ENCODE data around the gene COMMD6. TPM values are rescaled to one million over a fixed set of nuclear protein-coding genes. Genes with fewer than 3 reads are reported as not detected.

COMMD6 gene
- total and polyA plus RNA-seq, 2 donors (not counting 1 experiment from before 2014, with no cell fraction given), result 89.7 to 125 TPM

DNA sequence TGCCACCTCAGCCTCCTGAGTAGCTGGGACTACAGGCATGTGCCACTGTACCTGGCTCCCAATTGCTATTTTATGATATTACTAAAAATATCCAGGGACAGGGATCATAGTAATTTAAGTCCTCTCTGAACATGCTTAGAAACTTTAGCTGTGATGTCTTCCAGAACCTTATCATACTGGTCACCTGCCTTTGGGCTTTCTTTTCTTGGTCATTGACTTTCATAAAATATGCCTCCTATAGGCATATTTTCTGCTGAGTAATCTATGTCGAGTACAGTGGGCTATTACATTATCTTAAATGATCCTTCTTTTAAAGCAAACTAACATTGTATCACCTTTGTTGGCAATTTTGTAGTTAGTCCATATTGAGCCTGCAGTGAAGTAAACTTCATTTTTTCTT, 18.2 kb upstream of the COMMD6 start:
- TF ChIP-seq, protein P1, sequence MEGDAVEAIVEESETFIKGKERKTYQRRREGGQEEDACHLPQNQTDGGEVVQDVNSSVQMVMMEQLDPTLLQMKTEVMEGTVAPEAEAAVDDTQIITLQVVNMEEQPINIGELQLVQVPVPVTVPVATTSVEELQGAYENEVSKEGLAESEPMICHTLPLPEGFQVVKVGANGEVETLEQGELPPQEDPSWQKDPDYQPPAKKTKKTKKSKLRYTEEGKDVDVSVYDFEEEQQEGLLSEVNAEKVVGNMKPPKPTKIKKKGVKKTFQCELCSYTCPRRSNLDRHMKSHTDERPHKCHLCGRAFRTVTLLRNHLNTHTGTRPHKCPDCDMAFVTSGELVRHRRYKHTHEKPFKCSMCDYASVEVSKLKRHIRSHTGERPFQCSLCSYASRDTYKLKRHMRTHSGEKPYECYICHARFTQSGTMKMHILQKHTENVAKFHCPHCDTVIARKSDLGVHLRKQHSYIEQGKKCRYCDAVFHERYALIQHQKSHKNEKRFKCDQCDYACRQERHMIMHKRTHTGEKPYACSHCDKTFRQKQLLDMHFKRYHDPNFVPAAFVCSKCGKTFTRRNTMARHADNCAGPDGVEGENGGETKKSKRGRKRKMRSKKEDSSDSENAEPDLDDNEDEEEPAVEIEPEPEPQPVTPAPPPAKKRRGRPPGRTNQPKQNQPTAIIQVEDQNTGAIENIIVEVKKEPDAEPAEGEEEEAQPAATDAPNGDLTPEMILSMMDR (conservative IDR thresholded peaks at IDR 0.05 in 1 of 2, IDR thresholded peaks at IDR 0.05 in 1 of 2; ENCODE audit: low read depth in 1 of 2, low read length in 2 of 2), result no peak
- TF ChIP-seq EZH2 (IDR thresholded peaks at IDR 0.05; ENCODE audit: low read length, missing control alignments), result no peak
- H3K36me3 ChIP-seq (ENCODE audit: control insufficient read depth, insufficient read depth, low read length), result peaks cover 4% of the 10 kb centered on the region
- no peak overlapping the region for H3K4me3 ChIP-seq (replicated peaks in 1 of 4; ENCODE audit: control extremely low read depth in 1 of 4, insufficient read depth in 1 of 4, low read depth in 3 of 4, low read length in 4 of 4)
- no peak overlapping the region for H3K4me2 ChIP-seq (ENCODE audit: extremely low read depth, insufficient read depth, low read length)
- H3K4me1 ChIP-seq (ENCODE audit: control insufficient read depth, extremely low read depth, insufficient read depth, low read length), result no peaks in the 10 kb centered on the region
- DNase-seq (ENCODE audit: low read depth in 2 of 2), result no peak
- no peaks in the 10 kb centered on the region for H4K20me1 ChIP-seq (ENCODE audit: control insufficient read depth, extremely low read depth, insufficient read depth, low read length)
- no peaks in the 10 kb centered on the region for H3K79me2 ChIP-seq (ENCODE audit: control insufficient read depth, insufficient read depth, low read length)
- no peak overlapping the region for H3K9ac ChIP-seq (ENCODE audit: insufficient read depth, low read length)
- H3K27ac ChIP-seq (ENCODE audit: insufficient read depth, low read length), result no peak overlapping the region
- H2AFZ ChIP-seq (ENCODE audit: low read length), result no peak overlapping the region
- H3K27me3 ChIP-seq (ENCODE audit: control insufficient read depth, insufficient read depth, low read length), result no peaks in the 10 kb centered on the region
- no peaks in the 10 kb centered on the region for H3K9me3 ChIP-seq (ENCODE audit: control insufficient read depth, insufficient read depth, low read depth, low read length)

DNA sequence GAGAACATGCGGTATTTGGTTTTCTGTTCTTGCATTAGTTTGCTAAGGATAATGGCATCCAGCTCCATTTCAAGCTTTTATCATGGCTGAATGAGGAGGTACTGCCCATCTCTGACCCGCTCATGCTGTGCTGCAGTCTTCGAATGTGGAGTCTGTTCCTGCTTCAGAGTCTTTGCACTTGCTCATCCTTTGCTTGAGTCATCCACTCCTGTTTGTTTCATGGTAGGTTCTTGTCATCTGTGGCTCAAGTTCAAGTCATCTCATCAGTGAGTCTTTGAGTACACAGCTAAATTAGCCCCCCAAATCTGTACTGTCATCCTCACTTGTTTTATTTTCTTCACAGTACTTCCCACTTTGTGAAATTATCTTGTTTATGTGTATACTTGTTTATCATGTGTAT, 17.3 kb upstream of the COMMD6 start:
- H3K4me1 ChIP-seq (ENCODE audit: control insufficient read depth, extremely low read depth, insufficient read depth, low read length), result no peaks in the 10 kb centered on the region
- H2AFZ ChIP-seq (ENCODE audit: low read length), result no peak overlapping the region
- no peak for DNase-seq (ENCODE audit: low read depth in 2 of 2)
- H3K9ac ChIP-seq (ENCODE audit: insufficient read depth, low read length), result no peak overlapping the region
- H3K27ac ChIP-seq (ENCODE audit: insufficient read depth, low read length), result no peak overlapping the region
- H3K27me3 ChIP-seq (ENCODE audit: control insufficient read depth, insufficient read depth, low read length), result no peaks in the 10 kb centered on the region
- H3K4me2 ChIP-seq (ENCODE audit: extremely low read depth, insufficient read depth, low read length), result no peak overlapping the region
- no peaks in the 10 kb centered on the region for H3K9me3 ChIP-seq (ENCODE audit: control insufficient read depth, insufficient read depth, low read depth, low read length)
- no peaks in the 10 kb centered on the region for H4K20me1 ChIP-seq (ENCODE audit: control insufficient read depth, extremely low read depth, insufficient read depth, low read length)
- TF ChIP-seq, protein P1 (conservative IDR thresholded peaks at IDR 0.05 in 1 of 2, IDR thresholded peaks at IDR 0.05 in 1 of 2; ENCODE audit: low read depth in 1 of 2, low read length in 2 of 2), result no peak
- TF ChIP-seq EZH2 (IDR thresholded peaks at IDR 0.05; ENCODE audit: low read length, missing control alignments), result no peak
- H3K36me3 ChIP-seq (ENCODE audit: control insufficient read depth, insufficient read depth, low read length), result peaks cover 4% of the 10 kb centered on the region
- H3K4me3 ChIP-seq (replicated peaks in 1 of 4; ENCODE audit: control extremely low read depth in 1 of 4, insufficient read depth in 1 of 4, low read depth in 3 of 4, low read length in 4 of 4), result no peak overlapping the region
- peaks cover 2% of the 10 kb centered on the region for H3K79me2 ChIP-seq (ENCODE audit: control insufficient read depth, insufficient read depth, low read length)

DNA sequence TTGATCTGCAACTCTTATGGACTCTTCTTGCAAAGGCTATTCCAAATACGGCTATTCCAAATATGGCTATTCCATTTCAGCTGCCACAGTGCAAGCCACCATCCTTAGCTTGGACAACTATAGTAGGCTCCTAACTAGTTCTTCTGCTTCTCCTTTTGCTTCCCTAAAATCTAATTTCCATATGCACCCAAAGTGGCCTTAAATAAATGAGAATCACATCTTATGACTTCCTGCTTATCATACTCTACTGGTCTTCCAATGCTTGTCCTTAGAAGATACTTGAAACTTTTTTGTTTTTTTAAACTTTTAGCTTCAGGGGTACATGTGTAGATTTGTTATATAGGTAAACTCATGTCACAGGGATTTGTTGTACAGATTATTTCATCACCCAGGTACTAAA, 16.8 kb upstream of the COMMD6 start:
- Histone ChIP-seq H3K9ac (ENCODE audit: insufficient read depth, low read length) (no peak overlapping the region), H4K20me1 (ENCODE audit: control insufficient read depth, extremely low read depth, insufficient read depth, low read length) (no peaks in the 10 kb centered on the region), H3K4me1 (ENCODE audit: control insufficient read depth, extremely low read depth, insufficient read depth, low read length) (no peaks in the 10 kb centered on the region), H3K27me3 (ENCODE audit: control insufficient read depth, insufficient read depth, low read length) (no peaks in the 10 kb centered on the region), H3K4me3 (replicated peaks in 1 of 4; ENCODE audit: control extremely low read depth in 1 of 4, insufficient read depth in 1 of 4, low read depth in 3 of 4, low read length in 4 of 4) (no peak overlapping the region), H3K36me3 (ENCODE audit: control insufficient read depth, insufficient read depth, low read length) (peaks cover 4% of the 10 kb centered on the region), H2AFZ (ENCODE audit: low read length) (no peak overlapping the region), H3K79me2 (ENCODE audit: control insufficient read depth, insufficient read depth, low read length) (peaks cover 5% of the 10 kb centered on the region), H3K9me3 (ENCODE audit: control insufficient read depth, insufficient read depth, low read depth, low read length) (no peaks in the 10 kb centered on the region), H3K27ac (ENCODE audit: insufficient read depth, low read length) (no peak overlapping the region), H3K4me2 (ENCODE audit: extremely low read depth, insufficient read depth, low read length) (no peak overlapping the region)
- no peak for DNase-seq (ENCODE audit: low read depth in 2 of 2)
- TF ChIP-seq, protein P1 (conservative IDR thresholded peaks at IDR 0.05 in 1 of 2, IDR thresholded peaks at IDR 0.05 in 1 of 2; ENCODE audit: low read depth in 1 of 2, low read length in 2 of 2), result no peak
- no peak for TF ChIP-seq EZH2 (IDR thresholded peaks at IDR 0.05; ENCODE audit: low read length, missing control alignments)
